K562 (cell line): Measurements from ENCODE around the gene CLCNKB. TPM values are rescaled to one million over a fixed set of nuclear protein-coding genes. Genes with fewer than 3 reads are reported as not detected.
A peak's percentile ranks its signal among the peaks of the same experiment; 100 is the strongest.

ENCODE experiments used
- CBX3 ChIP-seq, 2 experiments: IDR thresholded peaks; 1 replicate in 1 of 2; 2 replicates in 1 of 2; pipeline ENCODE4 v1.6.1; 2012; ENCODE audit warnings: inconsistent platforms in 2 of 2, low read length in 2 of 2, borderline replicate concordance in 1 of 2, control low read depth in 1 of 2
- CHD2 ChIP-seq: IDR thresholded peaks from 2 replicates; pipeline ENCODE4 v1.6.1; 2011; ENCODE audit warnings: low read depth, low read length
- CREM ChIP-seq: IDR thresholded peaks from 2 replicates; pipeline ENCODE4 v1.6.1; 2014; ENCODE audit warnings: antibody characterized with exemption, low read depth
- ELF4 ChIP-seq: fragments of 450-650 bp; formaldehyde crosslinking; IDR thresholded peaks from 2 replicates; pipeline ENCODE4 v1.4.0; 2022; ENCODE audit warnings: missing genetic modification characterization
- ESRRA ChIP-seq: fragments of 450-650 bp; IDR thresholded peaks from 2 replicates; pipeline ENCODE4 v1.6.1; 2014; ENCODE audit warnings: low read depth, mild to moderate bottlenecking, moderate library complexity, borderline replicate concordance
- HDAC2 ChIP-seq: fragments of 450-650 bp; IDR thresholded peaks from 2 replicates; pipeline ENCODE4 v1.6.1; 2016; ENCODE audit warnings: mild to moderate bottlenecking
- KLF13 ChIP-seq: fragments of 450-650 bp; IDR thresholded peaks from 2 replicates; pipeline ENCODE4 v1.6.1; 2016; ENCODE audit warnings: missing genetic modification characterization, low read depth, mild to moderate bottlenecking, missing compliant biosample characterization, moderate library complexity, borderline replicate concordance
- PRMT5 ChIP-seq: sonication (generic); formaldehyde crosslinking; IDR thresholded peaks from 2 replicates; pipeline ENCODE4 v1.5.0; 2020; ENCODE audit warnings: missing genetic modification reagents
- SLC30A9 ChIP-seq: fragments of 250-450 bp; sonication (Bioruptor Pico); IDR thresholded peaks from 2 replicates; pipeline ENCODE4 v1.8.0; 2022; ENCODE audit warnings: mild to moderate bottlenecking, moderate library complexity
- SP1 ChIP-seq: sonication (generic); formaldehyde crosslinking; IDR thresholded peaks from 2 replicates; pipeline ENCODE4 v1.8.1; 2022; ENCODE audit warnings: mild to moderate bottlenecking, missing genetic modification reagents
- XRCC5 ChIP-seq: fragments of 200-400 bp; formaldehyde crosslinking; IDR thresholded peaks from 2 replicates; pipeline ENCODE4 v1.6.1; 2017; ENCODE audit warnings: low read depth, mild to moderate bottlenecking, low read length
- ZNF140 ChIP-seq: fragments of 250-450 bp; sonication (Bioruptor Pico); IDR thresholded peaks from 2 replicates; pipeline ENCODE4 v1.8.0; 2021; ENCODE audit warnings: moderate library complexity, mild to moderate bottlenecking, inconsistent platforms
- ZNF282 ChIP-seq: sonication (generic); formaldehyde crosslinking; IDR thresholded peaks from 2 replicates; pipeline ENCODE4 v1.8.1; 2023; ENCODE audit warnings: missing genetic modification reagents
- ZNF324 ChIP-seq: fragments of 250-450 bp; sonication (Bioruptor Pico); IDR thresholded peaks from 2 replicates; pipeline ENCODE4 v1.4.0; 2020; ENCODE audit warnings: mild to moderate bottlenecking
- ZNF780A ChIP-seq: fragments of 250-450 bp; sonication (Bioruptor Pico); IDR thresholded peaks from 2 replicates; pipeline ENCODE4 v1.5.0; 2021; ENCODE audit warnings: mild to moderate bottlenecking
- ZSCAN29 ChIP-seq: fragments of 450-650 bp; IDR thresholded peaks from 2 replicates; pipeline ENCODE4 v1.6.1; 2017
- polyA plus RNA-seq, 8 experiments: library from polyadenylated mRNA; depleted of rRNA in 4 of 8; stranded (reverse) in 5 of 8; unstranded in 3 of 8; fragments of >200 nt; fragmentation: Nextera tagmentation in 2 of 8; fragmentation: Illumina TruSeq in 1 of 8; extraction: Ambion mirVana in 2 of 8; extraction: Trizol in 1 of 8; gene quantifications; 2 replicates each; pipeline versions ENCODE4 v1.2.1 to v1.2.3, GENCODE V29; 2011 to 2014; ENCODE audit warnings: inconsistent platforms in 1 of 8, missing spikeins in 1 of 8
- total RNA-seq, 7 experiments: library from RNA; depleted of rRNA in 6 of 7; stranded (reverse); fragments of >200 nt in 6 of 7; fragmentation: Illumina TruSeq in 2 of 7; extraction: Trizol in 2 of 7; gene quantifications; 2 replicates each; pipeline versions ENCODE4 v1.2.1 to v1.2.3, GENCODE V29; 2011 to 2021; ENCODE audit warnings: low replicate concordance in 1 of 7
- TF ChIP-seq, protein P1 (sequence below): fragments of 150-350 bp; IDR thresholded peaks from 2 replicates; pipeline ENCODE4 v1.6.1; 2014; ENCODE audit warnings: low read depth, mild to moderate bottlenecking, low read length, borderline replicate concordance
- TF ChIP-seq, protein P2 (sequence below): sonication (generic); formaldehyde crosslinking; IDR thresholded peaks from 2 replicates; pipeline ENCODE4 v1.8.0; 2022; ENCODE audit warnings: mild to moderate bottlenecking, missing genetic modification reagents
- TF ChIP-seq, protein P3 (sequence below), 3 experiments: IDR thresholded peaks in 2 of 3; conservative IDR thresholded peaks in 1 of 3; 2 replicates each; pipeline ENCODE4 v1.5.1; 2011 to 2012; ENCODE audit warnings: low read length in 3 of 3, mild to moderate bottlenecking in 3 of 3, control low read depth in 2 of 3, improper control_type of control experiment in 1 of 3, inconsistent platforms in 1 of 3, low read depth in 1 of 3, mixed read lengths in 1 of 3, moderate library complexity in 1 of 3; ENCODE audit not compliant: insufficient read depth in 2 of 3
- TF ChIP-seq, protein P4 (sequence below), 2 experiments: fragments of 450-650 bp; conservative IDR thresholded peaks; 2 replicates each; pipeline ENCODE4 v1.6.1; 2017; ENCODE audit warnings: mild to moderate bottlenecking in 2 of 2, moderate library complexity in 2 of 2

CLCNKB gene
- total and polyA plus RNA-seq, 9 of the 15 experiments (the other 6 are each of a cell fraction or from before 2014, with no cell fraction given) = 0.08 to 1.7 (median 0.64) TPM

DNA sequence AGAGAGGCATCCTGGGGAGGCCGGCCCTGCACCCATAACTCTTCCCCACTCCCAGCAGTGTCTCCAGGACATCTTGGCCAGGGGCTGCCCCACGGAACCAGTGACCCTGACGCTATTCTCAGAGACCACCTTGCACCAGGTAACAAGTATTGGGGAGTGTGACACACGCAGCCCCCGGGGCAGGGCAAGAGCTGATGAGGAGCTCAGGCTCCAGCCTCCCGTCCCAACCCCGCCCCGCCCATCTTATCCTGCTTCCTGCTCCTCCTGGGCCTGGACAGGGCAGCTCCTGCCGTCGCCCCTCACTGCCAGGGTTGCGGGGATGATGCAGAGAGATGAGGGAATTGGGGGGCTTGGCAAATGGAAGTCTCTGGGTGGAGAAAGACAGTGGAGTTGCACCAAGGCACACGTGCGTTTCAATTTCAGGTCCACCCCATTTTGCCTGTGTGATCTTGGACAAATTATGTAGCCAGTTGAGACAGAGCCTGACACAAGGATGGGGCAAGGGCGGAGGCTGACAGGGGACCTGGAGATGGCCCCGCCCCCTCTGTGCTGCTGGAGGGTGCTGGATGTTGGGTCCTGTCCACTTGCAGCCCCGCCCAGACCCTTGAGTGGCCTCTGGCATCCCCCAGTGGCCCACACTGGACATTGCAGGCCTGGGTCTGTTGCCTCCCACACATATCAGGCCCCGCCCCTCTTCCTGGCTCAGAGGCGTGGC lies 11.0 kb upstream of the CLCNKB start (continued):
- TF ChIP-seq, protein P1, sequence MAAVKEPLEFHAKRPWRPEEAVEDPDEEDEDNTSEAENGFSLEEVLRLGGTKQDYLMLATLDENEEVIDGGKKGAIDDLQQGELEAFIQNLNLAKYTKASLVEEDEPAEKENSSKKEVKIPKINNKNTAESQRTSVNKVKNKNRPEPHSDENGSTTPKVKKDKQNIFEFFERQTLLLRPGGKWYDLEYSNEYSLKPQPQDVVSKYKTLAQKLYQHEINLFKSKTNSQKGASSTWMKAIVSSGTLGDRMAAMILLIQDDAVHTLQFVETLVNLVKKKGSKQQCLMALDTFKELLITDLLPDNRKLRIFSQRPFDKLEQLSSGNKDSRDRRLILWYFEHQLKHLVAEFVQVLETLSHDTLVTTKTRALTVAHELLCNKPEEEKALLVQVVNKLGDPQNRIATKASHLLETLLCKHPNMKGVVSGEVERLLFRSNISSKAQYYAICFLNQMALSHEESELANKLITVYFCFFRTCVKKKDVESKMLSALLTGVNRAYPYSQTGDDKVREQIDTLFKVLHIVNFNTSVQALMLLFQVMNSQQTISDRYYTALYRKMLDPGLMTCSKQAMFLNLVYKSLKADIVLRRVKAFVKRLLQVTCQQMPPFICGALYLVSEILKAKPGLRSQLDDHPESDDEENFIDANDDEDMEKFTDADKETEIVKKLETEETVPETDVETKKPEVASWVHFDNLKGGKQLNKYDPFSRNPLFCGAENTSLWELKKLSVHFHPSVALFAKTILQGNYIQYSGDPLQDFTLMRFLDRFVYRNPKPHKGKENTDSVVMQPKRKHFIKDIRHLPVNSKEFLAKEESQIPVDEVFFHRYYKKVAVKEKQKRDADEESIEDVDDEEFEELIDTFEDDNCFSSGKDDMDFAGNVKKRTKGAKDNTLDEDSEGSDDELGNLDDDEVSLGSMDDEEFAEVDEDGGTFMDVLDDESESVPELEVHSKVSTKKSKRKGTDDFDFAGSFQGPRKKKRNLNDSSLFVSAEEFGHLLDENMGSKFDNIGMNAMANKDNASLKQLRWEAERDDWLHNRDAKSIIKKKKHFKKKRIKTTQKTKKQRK = no peak
- TF ChIP-seq CREM (peak; percentile 68), KLF13 (tag) (peak; percentile 88), SLC30A9 (CRISPR knock-in tag) (no peak), ZNF780A (no peak), PRMT5 (CRISPR knock-in tag) (no peak), HDAC2 (0 out of 2 replicates have a peak, but pooled peaks have one; percentile 34), CHD2 (0 out of 2 replicates have a peak, but pooled peaks have one; percentile 18), XRCC5 (peak; percentile 72; the same call in 1 of the 2 replicates), CBX3 (IDR thresholded peaks at IDR 0.05; ENCODE audit: borderline replicate concordance in 1 of 2, low read length in 2 of 2) (0 out of 3 replicates have a peak, but pooled peaks of 1 of the 2 experiments have one; percentile 68), ELF4 (CRISPR knock-in tag) (0 out of 2 replicates have a peak, but pooled peaks have one; percentile 47), ESRRA (peak; percentile 83), ZNF324 (no peak), ZSCAN29 (no peak), ZNF282 (CRISPR knock-in tag) (no peak), SP1 (CRISPR knock-in tag) (peak; percentile 99), ZNF140 (CRISPR knock-in tag) (no peak)
- TF ChIP-seq, protein P2, sequence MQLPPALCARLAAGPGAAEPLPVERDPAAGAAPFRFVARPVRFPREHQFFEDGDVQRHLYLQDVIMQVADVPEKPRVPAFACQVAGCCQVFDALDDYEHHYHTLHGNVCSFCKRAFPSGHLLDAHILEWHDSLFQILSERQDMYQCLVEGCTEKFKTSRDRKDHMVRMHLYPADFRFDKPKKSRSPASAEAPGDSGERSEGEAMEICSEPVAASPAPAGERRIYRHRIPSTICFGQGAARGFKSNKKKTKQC (CRISPR knock-in tag) = 0 out of 2 replicates have a peak, but pooled peaks have one; percentile 55
- TF ChIP-seq, protein P3, sequence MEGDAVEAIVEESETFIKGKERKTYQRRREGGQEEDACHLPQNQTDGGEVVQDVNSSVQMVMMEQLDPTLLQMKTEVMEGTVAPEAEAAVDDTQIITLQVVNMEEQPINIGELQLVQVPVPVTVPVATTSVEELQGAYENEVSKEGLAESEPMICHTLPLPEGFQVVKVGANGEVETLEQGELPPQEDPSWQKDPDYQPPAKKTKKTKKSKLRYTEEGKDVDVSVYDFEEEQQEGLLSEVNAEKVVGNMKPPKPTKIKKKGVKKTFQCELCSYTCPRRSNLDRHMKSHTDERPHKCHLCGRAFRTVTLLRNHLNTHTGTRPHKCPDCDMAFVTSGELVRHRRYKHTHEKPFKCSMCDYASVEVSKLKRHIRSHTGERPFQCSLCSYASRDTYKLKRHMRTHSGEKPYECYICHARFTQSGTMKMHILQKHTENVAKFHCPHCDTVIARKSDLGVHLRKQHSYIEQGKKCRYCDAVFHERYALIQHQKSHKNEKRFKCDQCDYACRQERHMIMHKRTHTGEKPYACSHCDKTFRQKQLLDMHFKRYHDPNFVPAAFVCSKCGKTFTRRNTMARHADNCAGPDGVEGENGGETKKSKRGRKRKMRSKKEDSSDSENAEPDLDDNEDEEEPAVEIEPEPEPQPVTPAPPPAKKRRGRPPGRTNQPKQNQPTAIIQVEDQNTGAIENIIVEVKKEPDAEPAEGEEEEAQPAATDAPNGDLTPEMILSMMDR (IDR thresholded peaks at IDR 0.05 in 2 of 3, conservative IDR thresholded peaks at IDR 0.05 in 1 of 3; ENCODE audit: insufficient read depth in 2 of 3, low read depth in 1 of 3, low read length in 3 of 3) = peak; percentile 98 to 99 (median 99)
- TF ChIP-seq, protein P4, sequence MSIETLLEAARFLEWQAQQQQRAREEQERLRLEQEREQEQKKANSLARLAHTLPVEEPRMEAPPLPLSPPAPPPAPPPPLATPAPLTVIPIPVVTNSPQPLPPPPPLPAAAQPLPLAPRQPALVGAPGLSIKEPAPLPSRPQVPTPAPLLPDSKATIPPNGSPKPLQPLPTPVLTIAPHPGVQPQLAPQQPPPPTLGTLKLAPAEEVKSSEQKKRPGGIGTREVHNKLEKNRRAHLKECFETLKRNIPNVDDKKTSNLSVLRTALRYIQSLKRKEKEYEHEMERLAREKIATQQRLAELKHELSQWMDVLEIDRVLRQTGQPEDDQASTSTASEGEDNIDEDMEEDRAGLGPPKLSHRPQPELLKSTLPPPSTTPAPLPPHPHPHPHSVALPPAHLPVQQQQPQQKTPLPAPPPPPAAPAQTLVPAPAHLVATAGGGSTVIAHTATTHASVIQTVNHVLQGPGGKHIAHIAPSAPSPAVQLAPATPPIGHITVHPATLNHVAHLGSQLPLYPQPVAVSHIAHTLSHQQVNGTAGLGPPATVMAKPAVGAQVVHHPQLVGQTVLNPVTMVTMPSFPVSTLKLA (conservative IDR thresholded peaks at IDR 0.05) = peak in 1 of 2 experiments; percentile 56; a peak in 1 of 4 replicates
